ENCODE measurements around the gene GRAMD4.
A peak's percentile ranks its signal among the peaks of the same experiment; 100 is the strongest.

Gene GRAMD4

GRCh38 chr22:46583571-46583970 is 36.6 kb upstream of the GRAMD4 start:
- DNase-seq, result no peak

GRCh38 chr22:46584081-46584921 is 35.9 kb upstream of the GRAMD4 start:
- DNase-seq, result peak; percentile 86

GRCh38 chr22:46585340-46586122 is 34.7 kb upstream of the GRAMD4 start:
- no peak for DNase-seq

- no peak for DNase-seq
These were observed 34.1 kb upstream of the GRAMD4 start for GRCh38 chr22:46586123-46586519.

GRCh38 chr22:46586531-46587011 is 33.6 kb upstream of the GRAMD4 start:
- no peak for DNase-seq

GRCh38 chr22:46587061-46587460 is 33.1 kb upstream of the GRAMD4 start:
- DNase-seq, result no peak

GRCh38 chr22:46587492-46588278 is 32.5 kb upstream of the GRAMD4 start:
- no peak for DNase-seq

- no peak for DNase-seq
These were observed 31.7 kb upstream of the GRAMD4 start for GRCh38 chr22:46588279-46589140.

GRCh38 chr22:46589141-46589748 is 30.9 kb upstream of the GRAMD4 start:
- DNase-seq, result no peak

- DNase-seq, result no peak
These were observed 30.3 kb upstream of the GRAMD4 start for GRCh38 chr22:46589871-46590271.

GRCh38 chr22:46590334-46590733 is 29.9 kb upstream of the GRAMD4 start:
- no peak for DNase-seq

- DNase-seq, result no peak
These were observed 28.3 kb upstream of the GRAMD4 start for GRCh38 chr22:46591930-46592329.

GRCh38 chr22:46592390-46592872 is 27.8 kb upstream of the GRAMD4 start:
- DNase-seq, result no peak

GRCh38 chr22:46593211-46593681 is 26.9 kb upstream of the GRAMD4 start:
- DNase-seq, result no peak

- no peak for DNase-seq
These were observed 25.9 kb upstream of the GRAMD4 start for GRCh38 chr22:46593996-46594946.

- DNase-seq, result no peak
These were observed 25.3 kb upstream of the GRAMD4 start for GRCh38 chr22:46594947-46595298.

GRCh38 chr22:46595545-46595944 is 24.6 kb upstream of the GRAMD4 start:
- no peak for DNase-seq

- DNase-seq, result no peak
These were observed 24.1 kb upstream of the GRAMD4 start for GRCh38 chr22:46596032-46596441.

GRCh38 chr22:46596819-46597218 is 23.4 kb upstream of the GRAMD4 start:
- DNase-seq, result peak; percentile 69

GRCh38 chr22:46598224-46598623 is 22.0 kb upstream of the GRAMD4 start:
- DNase-seq, result no peak

Measured in NCI-H146 (cell line).